GM21528 (cell line): ENCODE results near the gene TYMS.

Experiments used
- ATAC-seq: cut with Tn5 transposase; IDR thresholded peaks from one replicate; pipeline ENCODE4 v1.9.1; 2021; ENCODE audit warnings: mild to moderate bottlenecking, moderate library complexity; ENCODE audit not compliant: unreplicated experiment, low FRiP score

The TYMS gene

DNA sequence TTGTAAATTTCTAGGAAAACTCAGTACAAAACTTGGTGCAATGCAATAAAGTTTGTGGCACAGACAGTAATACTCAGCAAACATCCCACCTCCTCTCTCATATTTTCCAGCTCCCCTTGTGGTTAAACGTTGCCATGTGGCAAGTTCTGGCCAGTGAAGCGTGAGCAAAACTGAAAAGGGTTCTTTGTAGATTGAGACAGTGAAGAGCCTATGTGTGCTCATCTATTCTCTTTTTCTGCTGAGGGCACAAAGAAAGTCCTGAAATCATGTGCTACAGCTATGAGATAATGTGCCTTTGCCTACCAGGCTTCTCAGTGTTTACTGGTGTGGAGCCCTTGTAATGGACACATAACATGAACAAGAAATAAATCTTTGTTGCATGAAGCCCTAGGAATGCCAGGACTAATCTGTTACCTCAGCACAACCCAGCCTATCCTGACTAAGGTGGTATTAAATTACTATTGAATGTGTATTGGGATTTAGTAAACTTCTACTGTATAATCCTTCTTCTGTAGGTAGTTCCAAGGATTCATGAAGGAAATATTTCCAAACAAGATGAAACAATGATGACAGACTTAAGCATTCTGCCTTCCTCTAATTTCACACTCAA lies 13.0 kb upstream of the TYMS start:
- ATAC-seq = no peak

DNA sequence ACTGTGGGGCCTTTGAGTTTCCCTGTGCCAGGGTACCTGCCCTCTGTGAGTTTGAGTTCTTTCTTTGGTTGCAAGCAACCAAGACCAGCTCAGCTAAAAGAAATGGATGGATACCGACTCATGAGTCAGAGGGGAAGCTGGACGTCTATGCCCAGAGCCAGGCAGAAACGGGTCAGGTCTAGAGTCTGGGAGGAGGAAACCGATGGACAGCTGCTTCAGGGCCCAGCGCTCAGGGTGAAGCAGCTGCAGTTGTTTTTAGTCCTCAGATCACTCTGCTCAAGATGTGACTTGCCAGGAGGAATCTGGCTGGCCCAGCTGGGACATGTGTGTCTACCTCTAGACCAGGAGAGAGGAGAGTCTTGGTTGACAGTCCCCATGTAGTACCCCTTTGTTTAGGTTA lies 10.1 kb upstream of the TYMS start:
- no peak for ATAC-seq

DNA sequence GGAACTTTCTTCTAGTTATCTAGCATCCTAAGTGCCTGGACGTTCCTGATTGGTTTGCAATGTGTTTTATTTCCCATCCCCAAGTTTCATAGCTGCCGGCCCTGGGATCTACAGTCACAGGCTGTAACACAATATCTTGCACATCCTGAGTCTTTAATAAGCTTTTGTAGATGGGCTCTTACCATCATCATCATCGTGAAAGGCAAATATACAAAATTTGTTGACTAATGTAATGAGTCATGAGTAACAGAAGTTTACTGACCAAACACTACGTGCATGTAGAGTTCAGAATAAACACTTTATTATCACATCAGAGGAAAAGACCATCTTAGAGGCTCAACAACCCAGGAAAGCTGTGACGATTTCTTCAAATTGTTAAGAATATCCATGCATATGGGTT lies 8.1 kb upstream of the TYMS start:
- no peak for ATAC-seq

DNA sequence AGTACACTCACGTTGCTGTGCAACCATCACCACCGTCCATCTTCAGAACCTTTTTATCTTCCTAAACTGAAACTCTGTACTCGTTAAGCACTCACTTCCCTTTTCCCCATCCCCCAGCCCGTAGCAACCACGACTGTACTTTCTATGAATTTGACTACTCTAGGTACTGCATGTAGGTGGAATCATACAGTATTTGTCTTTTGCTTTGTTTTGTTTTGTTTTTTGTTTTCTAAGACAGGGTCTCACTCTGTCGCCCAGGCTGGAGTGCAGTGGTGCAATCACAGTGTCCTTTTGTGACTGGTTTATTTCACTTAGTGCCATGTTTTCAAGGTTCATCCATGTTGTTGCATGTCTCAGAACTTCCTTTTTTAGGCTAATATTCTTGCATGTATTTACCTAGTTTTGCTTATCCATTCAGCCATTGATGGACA lies 7.0 kb upstream of the TYMS start:
- peak; percentile 95 for ATAC-seq

DNA sequence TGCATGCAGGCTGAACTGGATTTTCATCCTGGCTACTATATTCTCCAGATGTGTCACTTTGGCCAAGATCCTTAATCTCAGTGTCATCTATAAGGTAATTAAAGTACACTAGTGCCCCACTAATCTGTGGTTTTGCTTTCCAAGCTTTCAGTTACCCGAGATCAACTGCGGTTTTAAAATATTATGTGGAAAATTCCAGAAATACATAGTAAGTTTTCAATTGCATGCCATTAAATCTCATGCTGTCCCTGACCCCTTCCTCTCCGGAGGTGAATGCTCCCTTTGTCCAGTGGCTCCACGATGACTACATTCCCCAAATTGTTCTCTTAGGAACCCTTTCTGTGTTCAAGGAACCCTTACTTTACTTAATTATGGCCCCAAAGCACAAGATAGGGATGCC lies 5.3 kb upstream of the TYMS start:
- ATAC-seq = no peak

DNA sequence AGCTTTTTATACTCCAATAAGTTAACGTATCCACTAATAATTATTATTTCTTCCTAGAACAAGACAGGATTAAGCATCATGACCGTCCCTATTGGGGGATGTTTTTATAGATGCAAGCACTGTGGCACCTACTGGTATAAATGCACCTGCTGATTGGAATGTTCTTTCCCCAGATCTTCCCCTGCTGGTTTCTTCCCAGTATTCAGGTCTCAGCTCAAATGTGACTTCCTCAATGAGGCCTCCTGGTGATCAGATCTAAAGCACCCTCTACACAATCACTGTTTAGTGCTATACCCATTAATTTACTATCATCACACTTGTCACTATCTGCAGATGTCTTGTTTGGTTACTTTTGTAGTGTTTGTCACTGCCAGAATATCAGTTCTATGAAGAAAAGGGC lies 3.9 kb upstream of the TYMS start:
- no peak for ATAC-seq

DNA sequence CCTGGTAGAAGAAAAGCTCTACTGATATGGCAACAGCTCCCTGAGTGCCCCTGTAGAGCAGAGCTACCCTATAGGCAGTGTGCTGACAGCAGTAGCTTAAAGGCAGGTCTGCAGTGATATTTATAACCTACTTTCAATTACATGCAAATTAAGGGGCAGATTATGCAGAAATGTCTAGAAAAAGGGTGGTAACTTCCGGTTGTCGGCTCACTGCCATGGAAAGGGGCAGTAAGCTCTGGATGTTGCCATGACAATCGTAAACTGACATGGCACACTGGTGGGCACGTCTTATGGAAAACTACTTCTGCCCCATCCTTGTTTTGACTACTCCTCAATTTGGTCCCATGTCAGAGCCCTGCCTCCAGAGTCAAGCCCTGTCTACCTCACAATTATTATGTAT lies 2.9 kb upstream of the TYMS start:
- ATAC-seq = no peak

DNA sequence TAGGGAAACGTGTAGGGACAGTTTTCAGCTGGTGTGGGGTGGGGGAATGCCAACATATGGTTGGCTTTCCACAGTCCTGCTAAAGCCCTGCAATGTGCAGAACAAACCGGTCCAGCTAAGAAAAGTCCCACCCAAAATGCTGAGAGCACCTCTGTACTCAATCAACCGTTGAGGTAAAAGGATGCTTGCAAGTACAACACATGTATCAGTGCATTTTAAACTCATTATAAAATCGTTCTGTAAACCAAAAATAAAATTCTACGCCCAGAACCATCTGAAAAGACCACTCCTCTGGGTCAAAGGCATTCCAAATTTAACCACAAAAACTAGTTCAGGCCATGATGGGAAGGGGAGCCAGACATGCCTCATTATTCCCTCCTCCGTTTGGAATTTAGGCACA lies 2.0 kb upstream of the TYMS start:
- ATAC-seq = no peak

DNA sequence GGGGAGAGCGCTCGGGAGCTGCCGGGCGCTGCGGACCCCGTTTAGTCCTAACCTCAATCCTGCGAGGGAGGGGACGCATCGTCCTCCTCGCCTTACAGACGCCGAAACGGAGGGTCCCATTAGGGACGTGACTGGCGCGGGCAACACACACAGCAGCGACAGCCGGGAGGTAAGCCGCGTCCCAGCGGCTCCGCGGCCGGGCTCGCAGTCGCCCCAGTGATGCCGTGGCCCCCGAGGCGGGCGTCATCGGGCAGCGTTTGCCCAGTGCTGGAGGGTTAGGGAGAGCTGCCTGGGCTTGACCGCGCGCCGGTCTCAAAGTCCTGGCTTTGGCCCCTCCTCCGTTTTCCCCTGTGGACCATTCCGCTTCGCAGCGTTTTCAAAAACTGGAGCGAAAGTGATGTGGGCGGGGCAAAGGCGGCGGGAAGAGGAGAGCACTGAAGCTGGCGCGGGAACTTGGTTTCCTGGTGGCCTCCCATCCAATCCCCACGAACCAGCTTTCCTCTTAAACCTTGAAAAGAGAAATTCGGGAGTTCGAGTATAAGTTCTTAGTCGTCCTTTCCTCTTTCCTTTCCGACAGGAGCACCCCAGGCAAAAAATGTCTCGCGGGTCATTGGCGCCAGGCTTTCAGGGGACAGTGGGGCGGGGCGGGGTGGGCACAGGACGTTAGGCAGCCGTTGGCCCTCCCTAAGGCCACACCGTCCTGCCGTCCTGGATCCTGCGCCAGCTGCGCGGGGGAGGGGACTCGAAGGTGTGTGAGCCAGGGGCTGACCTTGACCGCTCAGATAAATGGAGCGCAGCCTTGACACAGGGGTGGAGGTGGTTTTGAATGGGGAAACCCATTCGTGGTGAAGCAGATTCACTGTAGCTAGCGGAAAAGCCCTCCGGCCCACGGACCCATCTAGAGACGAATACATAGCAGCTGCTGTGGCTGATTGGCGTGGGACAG lies 821 bp downstream of the TYMS start:
- ATAC-seq = peak; percentile 56

DNA sequence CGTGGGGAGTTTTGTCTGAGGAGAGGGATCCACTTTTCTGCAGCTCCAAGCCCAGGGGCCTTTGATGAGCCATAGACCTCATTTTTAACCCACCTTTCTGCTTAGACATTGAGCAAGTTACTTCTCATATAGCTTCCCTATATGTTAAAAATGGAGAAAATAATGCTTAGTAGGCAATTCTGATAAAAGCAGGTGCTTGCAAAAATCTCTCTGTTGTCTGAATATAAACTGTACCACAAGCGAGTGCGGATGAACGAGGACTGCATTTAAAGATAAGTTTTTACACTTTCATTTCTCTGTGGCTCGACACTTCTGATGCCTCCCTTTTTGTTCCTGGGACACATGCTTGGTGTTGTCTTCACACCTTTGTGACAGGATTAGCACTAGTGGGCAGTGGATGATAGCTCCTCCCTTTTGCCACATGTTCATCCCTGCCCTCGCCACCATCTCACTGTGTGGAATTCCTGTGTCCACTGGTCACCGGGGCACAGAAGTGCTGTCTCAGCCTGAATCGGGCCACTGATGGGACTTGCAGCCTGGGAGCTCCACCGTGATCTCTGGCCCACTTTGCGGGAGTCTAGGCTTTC lies 1.6 kb downstream of the TYMS start:
- no peak for ATAC-seq

DNA sequence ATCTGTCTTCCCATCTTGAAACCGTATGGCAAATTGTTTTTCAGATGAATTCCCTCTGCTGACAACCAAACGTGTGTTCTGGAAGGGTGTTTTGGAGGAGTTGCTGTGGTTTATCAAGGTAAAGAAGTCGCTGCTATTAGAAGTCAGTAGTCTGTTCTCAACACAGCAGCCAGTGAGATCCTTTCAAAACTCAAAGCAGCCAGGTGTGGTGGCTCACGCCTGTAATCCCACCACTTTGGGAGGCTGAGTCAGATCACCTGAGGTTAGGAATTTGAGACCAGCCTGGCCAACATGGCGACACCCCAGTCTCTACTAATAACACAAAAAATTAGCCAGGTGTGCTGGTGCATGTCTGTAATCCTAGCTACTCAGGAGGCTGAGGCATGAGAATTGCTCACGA lies 2.1 kb downstream of the TYMS start:
- no peak for ATAC-seq

DNA sequence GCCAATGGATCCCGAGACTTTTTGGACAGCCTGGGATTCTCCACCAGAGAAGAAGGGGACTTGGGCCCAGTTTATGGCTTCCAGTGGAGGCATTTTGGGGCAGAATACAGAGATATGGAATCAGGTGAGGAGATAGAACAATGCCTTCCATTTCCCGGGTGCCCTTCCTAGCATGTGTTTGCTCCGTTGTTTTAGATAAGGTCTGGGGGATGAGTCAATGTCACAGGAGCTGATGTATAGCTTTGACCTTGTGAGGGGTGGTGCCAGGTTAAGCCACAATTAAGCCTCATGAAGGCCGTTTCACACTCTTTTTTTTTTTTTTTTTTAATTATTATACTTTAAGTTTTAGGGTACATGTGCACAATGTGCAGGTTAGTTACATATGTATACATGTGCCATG lies 4.7 kb downstream of the TYMS start:
- no peak for ATAC-seq

DNA sequence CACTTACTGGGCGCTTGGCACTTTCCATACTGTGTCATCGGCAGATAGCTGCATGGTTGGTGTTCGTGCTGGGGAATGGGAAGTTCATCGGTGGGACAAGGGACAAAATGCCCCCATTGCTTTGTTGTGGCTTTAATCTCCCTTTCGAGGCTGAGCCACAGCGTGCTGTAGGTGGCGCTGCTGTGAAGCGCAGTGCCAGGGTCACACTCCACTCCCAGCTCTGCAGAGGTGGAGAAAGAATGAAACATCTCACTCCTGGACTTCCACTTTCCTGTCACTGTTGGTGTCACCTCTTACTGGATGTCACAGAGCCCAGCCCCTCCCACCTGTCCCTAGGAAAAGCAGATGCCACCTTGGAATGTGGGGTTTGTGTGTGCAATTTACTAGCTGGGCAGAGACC lies 8.7 kb downstream of the TYMS start:
- no peak for ATAC-seq

DNA sequence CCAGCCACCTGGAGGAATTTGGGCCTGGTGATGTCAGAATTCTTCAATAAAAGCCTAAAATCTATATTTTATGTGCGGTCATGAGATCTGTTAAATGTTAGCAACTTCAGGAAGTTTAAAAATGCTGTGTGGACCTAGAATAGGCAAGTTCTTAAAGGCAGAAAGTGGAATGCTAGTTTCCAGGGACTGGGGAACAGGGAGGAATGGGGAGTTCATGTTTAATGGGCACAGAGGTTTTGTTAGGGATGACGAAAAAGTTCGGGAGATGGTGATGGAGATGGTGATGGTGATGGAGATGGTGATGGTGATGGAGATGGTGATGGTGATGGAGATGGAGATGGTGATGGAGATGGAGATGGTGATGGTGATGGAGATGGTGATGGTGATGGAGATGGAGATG lies 9.2 kb downstream of the TYMS start:
- ATAC-seq = no peak

DNA sequence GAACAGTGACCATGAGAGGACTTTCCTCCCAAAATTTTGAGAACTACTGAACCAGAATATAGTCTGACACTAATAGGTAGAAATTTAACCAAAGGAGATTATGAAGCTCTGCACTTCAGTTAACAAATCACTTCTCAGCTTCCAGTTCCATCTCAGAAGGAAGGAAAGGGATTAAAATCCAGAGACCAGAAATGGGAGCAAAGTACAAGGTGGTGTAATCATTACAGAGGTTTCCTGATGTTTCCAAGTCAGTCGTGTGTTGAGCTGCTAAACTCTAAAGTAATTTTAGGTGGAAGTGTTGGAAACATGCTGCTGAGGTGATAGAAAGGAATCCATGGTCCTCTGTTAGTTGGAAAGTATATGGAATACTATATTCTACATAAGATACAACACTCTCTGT lies 10.8 kb downstream of the TYMS start:
- no peak for ATAC-seq

DNA sequence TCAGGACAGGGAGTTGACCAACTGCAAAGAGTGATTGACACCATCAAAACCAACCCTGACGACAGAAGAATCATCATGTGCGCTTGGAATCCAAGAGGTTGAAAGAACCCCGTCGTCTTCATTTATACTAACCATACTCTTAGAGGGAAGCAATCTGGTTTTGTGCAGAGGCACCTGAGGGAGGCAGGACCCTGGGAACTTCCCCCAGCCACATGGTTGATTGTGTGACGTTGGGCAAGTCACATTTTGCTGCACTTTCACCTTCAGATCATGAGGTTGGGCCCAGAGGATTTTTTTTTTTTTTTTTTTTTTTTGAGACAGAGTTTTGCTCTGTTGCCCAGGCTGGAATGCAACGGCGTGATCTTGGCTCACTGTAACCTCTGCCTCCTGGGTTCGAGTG lies 11.6 kb downstream of the TYMS start:
- no peak for ATAC-seq

DNA sequence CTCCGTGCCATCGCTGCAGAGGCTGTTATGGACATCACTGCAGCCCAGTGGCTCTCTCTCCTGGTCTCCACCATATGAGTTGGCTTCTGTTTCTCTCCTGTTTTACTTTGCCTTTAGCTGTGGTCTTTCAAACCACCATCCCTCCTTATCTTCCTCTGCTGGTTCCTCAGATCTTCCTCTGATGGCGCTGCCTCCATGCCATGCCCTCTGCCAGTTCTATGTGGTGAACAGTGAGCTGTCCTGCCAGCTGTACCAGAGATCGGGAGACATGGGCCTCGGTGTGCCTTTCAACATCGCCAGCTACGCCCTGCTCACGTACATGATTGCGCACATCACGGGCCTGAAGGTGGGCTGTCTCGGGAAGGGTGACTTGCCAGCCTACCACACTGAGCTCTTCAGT lies 13.1 kb downstream of the TYMS start:
- no peak for ATAC-seq

DNA sequence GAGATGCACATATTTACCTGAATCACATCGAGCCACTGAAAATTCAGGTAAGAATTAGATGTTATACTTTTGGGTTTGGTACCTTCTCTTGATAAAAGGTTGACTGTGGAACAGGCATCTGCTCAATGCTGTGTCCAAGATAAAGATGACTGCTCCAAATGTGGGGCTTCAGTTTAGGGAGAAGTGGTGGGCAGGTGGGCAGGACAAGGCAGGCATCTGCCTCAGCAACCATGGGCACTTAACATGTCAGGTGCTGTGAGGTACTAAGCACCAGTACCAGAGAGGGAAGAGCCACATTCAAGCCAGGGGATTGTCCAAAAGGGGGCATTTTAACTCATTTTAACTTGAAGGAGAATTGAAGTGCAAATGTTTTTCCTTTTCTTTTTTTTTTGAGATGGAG lies 14.0 kb downstream of the TYMS start:
- ATAC-seq = no peak

DNA sequence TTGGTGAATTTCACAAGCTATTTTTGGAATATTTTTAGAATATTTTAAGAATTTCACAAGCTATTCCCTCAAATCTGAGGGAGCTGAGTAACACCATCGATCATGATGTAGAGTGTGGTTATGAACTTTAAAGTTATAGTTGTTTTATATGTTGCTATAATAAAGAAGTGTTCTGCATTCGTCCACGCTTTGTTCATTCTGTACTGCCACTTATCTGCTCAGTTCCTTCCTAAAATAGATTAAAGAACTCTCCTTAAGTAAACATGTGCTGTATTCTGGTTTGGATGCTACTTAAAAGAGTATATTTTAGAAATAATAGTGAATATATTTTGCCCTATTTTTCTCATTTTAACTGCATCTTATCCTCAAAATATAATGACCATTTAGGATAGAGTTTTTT lies 15.9 kb downstream of the TYMS start:
- no peak for ATAC-seq

DNA sequence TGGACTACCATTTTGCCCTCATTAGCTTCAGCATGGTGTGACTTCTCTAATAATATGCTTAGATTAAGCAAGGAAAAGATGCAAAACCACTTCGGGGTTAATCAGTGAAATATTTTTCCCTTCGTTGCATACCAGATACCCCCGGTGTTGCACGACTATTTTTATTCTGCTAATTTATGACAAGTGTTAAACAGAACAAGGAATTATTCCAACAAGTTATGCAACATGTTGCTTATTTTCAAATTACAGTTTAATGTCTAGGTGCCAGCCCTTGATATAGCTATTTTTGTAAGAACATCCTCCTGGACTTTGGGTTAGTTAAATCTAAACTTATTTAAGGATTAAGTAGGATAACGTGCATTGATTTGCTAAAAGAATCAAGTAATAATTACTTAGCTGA lies 16.3 kb downstream of the TYMS start:
- no peak for ATAC-seq

DNA sequence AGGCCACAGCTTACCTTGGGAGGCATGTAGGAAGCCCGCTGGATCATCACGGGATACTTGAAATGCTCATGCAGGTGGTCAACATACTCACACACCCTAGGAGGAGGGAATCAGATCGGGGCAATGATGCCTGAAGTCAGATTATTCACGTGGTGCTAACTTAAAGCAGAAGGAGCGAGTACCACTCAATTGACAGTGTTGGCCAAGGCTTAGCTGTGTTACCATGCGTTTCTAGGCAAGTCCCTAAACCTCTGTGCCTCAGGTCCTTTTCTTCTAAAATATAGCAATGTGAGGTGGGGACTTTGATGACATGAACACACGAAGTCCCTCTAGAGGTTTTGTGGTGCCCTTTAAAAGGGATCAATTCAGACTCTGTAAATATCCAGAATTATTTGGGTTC lies 17.9 kb downstream of the TYMS start:
- ATAC-seq = no peak

DNA sequence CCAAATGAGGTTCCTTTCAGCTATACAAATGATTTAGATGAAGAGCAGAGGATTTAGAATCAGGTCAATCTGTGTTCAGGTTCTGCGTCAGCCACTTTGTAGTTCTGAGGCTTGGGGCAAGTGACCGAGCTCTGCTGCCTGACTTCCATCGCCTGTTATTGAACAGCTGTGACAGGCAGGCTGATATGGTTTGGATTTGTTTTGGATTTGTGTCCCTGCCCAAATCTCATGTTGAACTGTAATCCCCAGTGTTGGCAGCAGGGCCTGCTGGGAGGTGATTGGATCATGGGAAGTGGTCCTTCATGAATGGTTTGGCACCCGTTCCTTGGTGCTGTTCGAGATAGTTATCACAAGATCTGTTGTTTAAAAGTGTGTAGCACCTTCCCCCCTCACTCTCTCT lies 18.6 kb downstream of the TYMS start:
- ATAC-seq = no peak
